Measurements from ENCODE around the gene CFAP206. TPM values are rescaled to one million over a fixed set of nuclear protein-coding genes. Genes with fewer than 3 reads are reported as not detected.

The CFAP206 gene, protein sequence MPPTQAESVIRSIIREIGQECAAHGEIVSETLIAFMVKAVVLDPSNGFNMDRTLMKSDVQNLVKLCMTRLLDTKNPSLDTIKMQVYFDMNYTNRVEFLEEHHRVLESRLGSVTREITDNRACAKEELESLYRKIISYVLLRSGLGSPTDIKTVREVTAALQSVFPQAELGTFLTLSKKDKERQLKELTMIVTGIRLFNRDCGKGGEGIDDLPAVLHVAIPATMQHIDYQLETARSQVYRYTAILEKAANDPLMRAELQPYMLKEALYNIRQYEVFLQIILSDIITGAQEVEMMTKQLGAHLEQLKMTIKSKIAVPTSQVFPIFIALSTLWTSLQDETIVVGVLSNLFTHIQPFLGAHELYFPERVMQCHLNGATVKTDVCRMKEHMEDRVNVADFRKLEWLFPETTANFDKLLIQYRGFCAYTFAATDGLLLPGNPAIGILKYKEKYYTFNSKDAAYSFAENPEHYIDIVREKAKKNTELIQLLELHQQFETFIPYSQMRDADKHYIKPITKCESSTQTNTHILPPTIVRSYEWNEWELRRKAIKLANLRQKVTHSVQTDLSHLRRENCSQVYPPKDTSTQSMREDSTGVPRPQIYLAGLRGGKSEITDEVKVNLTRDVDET
- total RNA-seq (2021) (2.9 and 3.2 TPM in 2 replicates), Bru-seq, nascent RNA (not detected), BruChase-seq, experiment 1, labeled RNA remaining after a 2-hour chase (percentile 40 among the genes with signal in this experiment), BruChase-seq, experiment 2, labeled RNA remaining after a 6-hour chase (percentile 47 among the genes with signal in this experiment)
- long read RNA-seq, partial matches to known transcripts = 2 of 6 reads
- long read RNA-seq, other reads (novel, unspliced or antisense) = 3 of 6 reads

- ChIA-PET CTCF (interaction anchor here (0.8 kb wide), 2 partner anchors 15 to 693 kb away, joined by 4 read pairs; no protein-coding TSS in a partner anchor), POLR2A (ENCODE audit: unreplicated experiment) (interaction anchor here (0.5 to 0.7 kb wide), 3 partner anchors 22 to 193 kb away, joined by 3 to 10 read pairs (median 6); no protein-coding TSS in a partner anchor)
- Histone ChIP-seq H3K4me2 (peak within 1 kb of the TSS; percentile 91), H2AFZ (peak within 1 kb of the TSS; percentile 99), H3K9me3 (ENCODE audit: insufficient read depth, low read depth) (no peaks in the 10 kb centered on the region), H3K27ac (peak within 1 kb of the TSS; percentile 34; the same call in 1 of the 2 replicates), H3K4me3 (peak within 1 kb of the TSS; percentile 94), H3K27me3 (ENCODE audit: insufficient read depth, low read depth) (no peaks in the 10 kb centered on the region), H3K4me1 (replicated peaks; ENCODE audit: insufficient read depth) (0 out of 2 replicates have a peak, but pooled peaks cover 6% of the 10 kb centered on the region), H3K79me2 (ENCODE audit: low read depth) (no peaks in the 10 kb centered on the region), H4K20me1 (ENCODE audit: insufficient read depth) (no peaks in the 10 kb centered on the region), H3K36me3 (ENCODE audit: low read depth) (no peaks in the 10 kb centered on the region), H3F3A (ENCODE audit: insufficient read depth, low read depth) (no peaks in the 10 kb centered on the region), H3K9me2 (ENCODE audit: insufficient read depth) (no peaks in the 10 kb centered on the region)
- peak; percentile 67 to 79 for DNase-seq
- TSS peak; percentile 64 for BruUV-seq (replicated peaks)
- intact Hi-C loops (cut with micrococcal nuclease; ENCODE audit: unreplicated experiment) = loop anchor here (1.0 to 5.0 kb wide), 3 partner anchors 13 to 294 kb away; partner anchors contain the start of genes AKIRIN2 and SLC35A1
- no peak for TF ChIP-seq EZH2 (IDR thresholded peaks at IDR 0.05; ENCODE audit: low read depth)
- TF ChIP-seq, protein P1, sequence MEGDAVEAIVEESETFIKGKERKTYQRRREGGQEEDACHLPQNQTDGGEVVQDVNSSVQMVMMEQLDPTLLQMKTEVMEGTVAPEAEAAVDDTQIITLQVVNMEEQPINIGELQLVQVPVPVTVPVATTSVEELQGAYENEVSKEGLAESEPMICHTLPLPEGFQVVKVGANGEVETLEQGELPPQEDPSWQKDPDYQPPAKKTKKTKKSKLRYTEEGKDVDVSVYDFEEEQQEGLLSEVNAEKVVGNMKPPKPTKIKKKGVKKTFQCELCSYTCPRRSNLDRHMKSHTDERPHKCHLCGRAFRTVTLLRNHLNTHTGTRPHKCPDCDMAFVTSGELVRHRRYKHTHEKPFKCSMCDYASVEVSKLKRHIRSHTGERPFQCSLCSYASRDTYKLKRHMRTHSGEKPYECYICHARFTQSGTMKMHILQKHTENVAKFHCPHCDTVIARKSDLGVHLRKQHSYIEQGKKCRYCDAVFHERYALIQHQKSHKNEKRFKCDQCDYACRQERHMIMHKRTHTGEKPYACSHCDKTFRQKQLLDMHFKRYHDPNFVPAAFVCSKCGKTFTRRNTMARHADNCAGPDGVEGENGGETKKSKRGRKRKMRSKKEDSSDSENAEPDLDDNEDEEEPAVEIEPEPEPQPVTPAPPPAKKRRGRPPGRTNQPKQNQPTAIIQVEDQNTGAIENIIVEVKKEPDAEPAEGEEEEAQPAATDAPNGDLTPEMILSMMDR (conservative IDR thresholded peaks at IDR 0.05) = no peak
These were observed at the start of gene CFAP206 for GRCh38 chr6:87407901-87408720. Gene CFAP206 (plus strand): TSS chr6:87407972. CDS start chr6:87409840, 1,868 bp downstream.

GRCh38 chr6:87364602-87365252, 43.0 kb upstream of the CFAP206 start:
- H2AFZ ChIP-seq = no peak overlapping the region
- POLR2A ChIA-PET (ENCODE audit: unreplicated experiment) = no interaction called here
- H3K9me2 ChIP-seq (ENCODE audit: insufficient read depth) = no peaks in the 10 kb centered on the region
- H3K4me1 ChIP-seq (replicated peaks; ENCODE audit: insufficient read depth) = no peaks in the 10 kb centered on the region
- H3K36me3 ChIP-seq (ENCODE audit: low read depth) = no peaks in the 10 kb centered on the region
- no peaks in the 10 kb centered on the region for H3K9me3 ChIP-seq (ENCODE audit: insufficient read depth, low read depth)
- no peak for DNase-seq
- CTCF ChIA-PET = no interaction called here
- intact Hi-C loops (cut with micrococcal nuclease; ENCODE audit: unreplicated experiment) = no loop called here
- H3K4me3 ChIP-seq = no peak overlapping the region
- no peaks in the 10 kb centered on the region for H4K20me1 ChIP-seq (ENCODE audit: insufficient read depth)
- TF ChIP-seq EZH2 (IDR thresholded peaks at IDR 0.05; ENCODE audit: low read depth) = no peak
- TF ChIP-seq, protein P1 (conservative IDR thresholded peaks at IDR 0.05) = no peak
- no TSS peak for BruUV-seq (replicated peaks)
- no peak overlapping the region for H3K27ac ChIP-seq
- no peaks in the 10 kb centered on the region for H3K79me2 ChIP-seq (ENCODE audit: low read depth)
- H3K27me3 ChIP-seq (ENCODE audit: insufficient read depth, low read depth) = no peaks in the 10 kb centered on the region
- H3K4me2 ChIP-seq = no peak overlapping the region
- no peaks in the 10 kb centered on the region for H3F3A ChIP-seq (ENCODE audit: insufficient read depth, low read depth)

Measured in PC-9 (cell line).